ENCODE results near the gene LRBA.

- TF ChIP-seq NFYB (IDR thresholded peaks at IDR 0.05; ENCODE audit: extremely low read depth, insufficient read length) (no peak), TBP (optimal IDR thresholded peaks at IDR 0.05; ENCODE audit: low read depth, low read length) (no peak), CTCF (IDR thresholded peaks at IDR 0.05 in 2 of 3, conservative IDR thresholded peaks at IDR 0.05 in 1 of 3; ENCODE audit: insufficient read depth in 2 of 3, low read depth in 1 of 3, low read length in 3 of 3) (no peak), GABPA (tag; conservative IDR thresholded peaks at IDR 0.05; ENCODE audit: low read depth) (no peak), TARDBP (IDR thresholded peaks at IDR 0.05) (no peak), NR2C2 (CRISPR knock-in tag; IDR thresholded peaks at IDR 0.05) (no peak), NR2C2 (tag; IDR thresholded peaks at IDR 0.05) (no peak), RFX5 (IDR thresholded peaks at IDR 0.05; ENCODE audit: low read depth, low read length) (no peak), ZBTB11 (CRISPR knock-in tag; IDR thresholded peaks at IDR 0.05) (no peak), FOXP4 (CRISPR knock-in tag; IDR thresholded peaks at IDR 0.05; ENCODE audit: borderline replicate concordance) (no peak), CEBPG (CRISPR knock-in tag; IDR thresholded peaks at IDR 0.05) (no peak), CEBPG (tag; conservative IDR thresholded peaks at IDR 0.05 in 1 of 2, IDR thresholded peaks at IDR 0.05 in 1 of 2) (no peak), SIRT6 (IDR thresholded peaks at IDR 0.05; ENCODE audit: low read depth, low read length) (no peak), ZNF165 (CRISPR knock-in tag; IDR thresholded peaks at IDR 0.05; ENCODE audit: borderline replicate concordance) (no peak), SIN3A (IDR thresholded peaks at IDR 0.05; ENCODE audit: borderline replicate concordance in 2 of 2, control insufficient read depth in 1 of 2, low read depth in 2 of 2, low read length in 2 of 2) (no peak), ZNF695 (CRISPR knock-in tag; IDR thresholded peaks at IDR 0.05) (no peak)
Observed at GRCh38 chr4:150743564-150744342, 271.3 kb downstream of the LRBA start.

Measured in K562 (cell line).